Measurements from ENCODE around the gene NEK7.

Gene NEK7

DNA sequence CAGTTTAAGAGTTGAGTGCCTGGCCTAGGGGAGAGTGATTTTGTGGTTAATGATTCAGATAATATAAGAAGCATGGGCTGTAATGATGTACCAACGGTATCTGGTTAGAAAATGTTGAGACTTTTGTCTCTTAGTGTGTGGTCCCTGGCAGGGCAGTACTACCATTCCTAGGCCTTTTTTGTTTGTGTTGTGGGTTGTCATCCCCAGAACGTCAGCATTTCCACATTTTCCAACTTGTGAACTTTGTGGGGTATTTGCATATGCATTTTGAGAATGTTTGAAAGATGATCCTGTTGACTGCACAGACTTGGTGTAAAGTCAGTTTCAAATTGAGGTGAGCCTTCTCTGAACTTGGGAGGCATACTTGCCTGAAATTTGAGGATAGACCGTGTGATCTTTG, 11.4 kb downstream of the NEK7 start:
- H3K4me3 ChIP-seq (ENCODE audit: insufficient read depth, low read depth, low read length, poor library complexity, severe bottlenecking) = peak overlapping the region; percentile 11
- H3K27ac ChIP-seq (ENCODE audit: insufficient read depth, low read length, poor library complexity, severe bottlenecking) = peak overlapping the region; percentile 38
- no peak for DNase-seq

DNA sequence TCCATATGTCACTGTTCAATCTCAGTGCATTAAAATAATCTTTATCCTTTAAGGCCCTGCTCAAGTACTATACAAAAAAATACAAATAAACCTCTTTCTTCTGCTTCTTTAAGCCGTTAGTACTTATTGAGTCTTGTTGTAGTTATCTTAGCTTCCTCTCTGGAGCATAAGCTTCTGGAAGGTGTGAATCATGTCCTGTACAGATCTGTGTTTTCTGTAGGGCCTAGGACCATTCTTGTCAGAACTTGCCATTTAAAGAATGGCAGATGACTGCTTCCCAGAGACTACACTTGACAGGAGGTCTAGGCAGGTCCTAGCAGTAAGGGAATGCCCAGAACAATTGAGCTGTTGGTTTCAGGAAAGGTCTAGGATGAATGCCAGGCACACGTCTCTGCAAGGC, 12.9 kb downstream of the NEK7 start:
- H3K4me3 ChIP-seq (ENCODE audit: insufficient read depth, low read depth, low read length, poor library complexity, severe bottlenecking) = no peak overlapping the region

More for the DNA sequence above, 11.4 kb downstream of the NEK7 start:
- no peaks in the 10 kb centered on the region for H3K27me3 ChIP-seq (replicated peaks; ENCODE audit: control insufficient read depth, insufficient read depth, low read length, poor library complexity, severe bottlenecking)
- H3K36me3 ChIP-seq (ENCODE audit: control insufficient read depth, insufficient read depth, low read length) = no peaks in the 10 kb centered on the region
- H3K4me1 ChIP-seq (ENCODE audit: control insufficient read depth, insufficient read depth, low read length, poor library complexity, severe bottlenecking) = peaks cover 37% of the 10 kb centered on the region
- H3K9me3 ChIP-seq (ENCODE audit: control insufficient read depth, low read length) = no peaks in the 10 kb centered on the region

DNA sequence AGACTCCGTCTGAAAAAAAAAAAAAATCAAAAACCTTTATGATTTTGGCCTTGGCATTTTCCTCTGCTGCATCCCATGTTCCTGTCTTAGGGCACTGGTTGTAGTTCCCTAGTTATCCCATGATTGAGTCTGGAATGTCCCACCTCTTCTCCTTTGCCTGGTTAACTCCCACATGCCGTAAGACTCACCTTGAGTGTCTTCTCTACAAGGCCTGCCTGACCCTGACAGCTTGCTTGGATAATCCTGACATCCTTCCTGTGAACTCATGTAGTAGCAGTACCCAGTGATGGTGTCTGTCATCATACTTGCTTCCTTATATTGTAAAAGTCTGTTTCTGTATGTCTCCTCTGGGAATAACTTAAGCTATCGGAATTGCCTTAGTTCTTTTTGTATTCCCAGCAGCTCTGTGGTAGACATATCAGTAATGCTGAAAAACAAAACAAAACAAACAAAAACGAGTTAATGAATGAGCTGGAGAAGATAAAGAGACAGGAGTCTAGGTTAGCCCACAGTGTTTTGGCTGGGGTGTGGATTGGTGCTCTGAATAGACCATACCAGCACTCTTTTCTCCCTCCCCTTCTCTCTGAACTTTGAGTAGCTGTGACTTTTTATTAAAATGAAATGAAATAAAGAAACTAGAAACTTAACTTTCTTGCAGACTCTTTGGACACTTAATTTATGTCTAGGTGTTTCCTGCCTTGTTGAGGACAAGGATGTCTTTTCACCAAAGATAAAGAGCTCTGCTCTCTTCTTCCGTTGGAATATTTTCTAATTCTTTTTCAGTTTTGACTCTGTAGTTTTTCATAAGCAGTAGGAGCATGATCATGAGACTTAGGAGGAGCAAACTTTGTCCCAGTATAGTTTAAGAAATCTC, 15.1 kb downstream of the NEK7 start:
- Histone ChIP-seq H3K4me1 (ENCODE audit: control insufficient read depth, insufficient read depth, low read length, poor library complexity, severe bottlenecking) (peaks cover 49% of the 10 kb centered on the region), H3K36me3 (ENCODE audit: control insufficient read depth, insufficient read depth, low read length) (no peaks in the 10 kb centered on the region), H3K27ac (ENCODE audit: insufficient read depth, low read length, poor library complexity, severe bottlenecking) (no peak overlapping the region), H3K27me3 (replicated peaks; ENCODE audit: control insufficient read depth, insufficient read depth, low read length, poor library complexity, severe bottlenecking) (no peaks in the 10 kb centered on the region), H3K9me3 (ENCODE audit: control insufficient read depth, low read length) (no peaks in the 10 kb centered on the region), H3K4me3 (ENCODE audit: insufficient read depth, low read depth, low read length, poor library complexity, severe bottlenecking) (no peak overlapping the region)
- DNase-seq = no peak

More for the DNA sequence above, 12.9 kb downstream of the NEK7 start:
- Histone ChIP-seq H3K4me1 (ENCODE audit: control insufficient read depth, insufficient read depth, low read length, poor library complexity, severe bottlenecking) (peaks cover 43% of the 10 kb centered on the region), H3K36me3 (ENCODE audit: control insufficient read depth, insufficient read depth, low read length) (no peaks in the 10 kb centered on the region), H3K27me3 (replicated peaks; ENCODE audit: control insufficient read depth, insufficient read depth, low read length, poor library complexity, severe bottlenecking) (no peaks in the 10 kb centered on the region), H3K27ac (ENCODE audit: insufficient read depth, low read length, poor library complexity, severe bottlenecking) (no peak overlapping the region), H3K9me3 (ENCODE audit: control insufficient read depth, low read length) (no peaks in the 10 kb centered on the region)
- no peak for DNase-seq

DNA sequence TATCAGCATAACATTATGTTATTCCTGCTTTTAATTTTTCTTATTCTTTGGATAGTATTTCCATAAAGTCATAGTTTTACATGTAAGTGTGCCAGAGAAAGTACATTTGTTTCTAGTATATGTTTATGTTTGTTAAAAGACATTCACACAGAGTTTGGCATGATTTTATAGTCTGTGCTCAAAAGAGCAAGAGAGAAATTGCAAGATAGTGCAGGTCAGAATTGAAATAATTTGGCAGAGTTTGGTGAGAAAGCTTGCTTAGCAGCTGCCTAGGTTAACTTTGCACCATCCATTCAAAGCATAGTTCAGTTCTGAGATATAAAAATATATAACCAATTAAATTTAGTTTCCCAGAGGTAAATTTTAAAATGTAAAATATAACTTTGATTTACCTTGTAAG, 17.0 kb downstream of the NEK7 start:
- no peak overlapping the region for H3K4me3 ChIP-seq (ENCODE audit: insufficient read depth, low read depth, low read length, poor library complexity, severe bottlenecking)
- no peak for DNase-seq
- H3K4me1 ChIP-seq (ENCODE audit: control insufficient read depth, insufficient read depth, low read length, poor library complexity, severe bottlenecking) = peaks cover 38% of the 10 kb centered on the region
- H3K9me3 ChIP-seq (ENCODE audit: control insufficient read depth, low read length) = no peaks in the 10 kb centered on the region
- peak overlapping the region; percentile 75 for H3K27ac ChIP-seq (ENCODE audit: insufficient read depth, low read length, poor library complexity, severe bottlenecking)
- no peaks in the 10 kb centered on the region for H3K27me3 ChIP-seq (replicated peaks; ENCODE audit: control insufficient read depth, insufficient read depth, low read length, poor library complexity, severe bottlenecking)
- no peaks in the 10 kb centered on the region for H3K36me3 ChIP-seq (ENCODE audit: control insufficient read depth, insufficient read depth, low read length)

DNA sequence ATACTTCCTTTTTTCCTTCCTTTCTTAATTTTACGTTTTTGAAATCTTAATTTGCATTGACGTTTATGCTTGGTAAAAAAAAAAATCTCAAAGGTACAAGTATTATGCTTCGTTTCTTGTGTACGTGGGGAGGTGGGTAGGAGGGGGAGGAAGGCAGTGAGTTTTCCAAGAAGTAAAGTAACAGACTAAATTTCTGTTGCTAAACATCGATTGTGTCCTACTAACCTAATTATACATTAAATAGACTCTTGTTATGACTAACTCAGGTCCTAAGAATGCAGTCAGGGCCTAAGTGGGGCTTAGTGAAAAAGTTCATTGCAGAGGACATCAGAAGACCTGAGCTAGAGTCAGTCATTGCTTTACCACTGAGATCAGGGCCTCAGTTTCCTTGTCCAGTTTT, 17.5 kb downstream of the NEK7 start:
- H3K4me3 ChIP-seq (ENCODE audit: insufficient read depth, low read depth, low read length, poor library complexity, severe bottlenecking) = peak overlapping the region; percentile 2
- H3K4me1 ChIP-seq (ENCODE audit: control insufficient read depth, insufficient read depth, low read length, poor library complexity, severe bottlenecking) = peaks cover 35% of the 10 kb centered on the region
- H3K36me3 ChIP-seq (ENCODE audit: control insufficient read depth, insufficient read depth, low read length) = no peaks in the 10 kb centered on the region
- no peaks in the 10 kb centered on the region for H3K9me3 ChIP-seq (ENCODE audit: control insufficient read depth, low read length)
- H3K27ac ChIP-seq (ENCODE audit: insufficient read depth, low read length, poor library complexity, severe bottlenecking) = peak overlapping the region; percentile 75
- DNase-seq = no peak
- H3K27me3 ChIP-seq (replicated peaks; ENCODE audit: control insufficient read depth, insufficient read depth, low read length, poor library complexity, severe bottlenecking) = no peaks in the 10 kb centered on the region

DNA sequence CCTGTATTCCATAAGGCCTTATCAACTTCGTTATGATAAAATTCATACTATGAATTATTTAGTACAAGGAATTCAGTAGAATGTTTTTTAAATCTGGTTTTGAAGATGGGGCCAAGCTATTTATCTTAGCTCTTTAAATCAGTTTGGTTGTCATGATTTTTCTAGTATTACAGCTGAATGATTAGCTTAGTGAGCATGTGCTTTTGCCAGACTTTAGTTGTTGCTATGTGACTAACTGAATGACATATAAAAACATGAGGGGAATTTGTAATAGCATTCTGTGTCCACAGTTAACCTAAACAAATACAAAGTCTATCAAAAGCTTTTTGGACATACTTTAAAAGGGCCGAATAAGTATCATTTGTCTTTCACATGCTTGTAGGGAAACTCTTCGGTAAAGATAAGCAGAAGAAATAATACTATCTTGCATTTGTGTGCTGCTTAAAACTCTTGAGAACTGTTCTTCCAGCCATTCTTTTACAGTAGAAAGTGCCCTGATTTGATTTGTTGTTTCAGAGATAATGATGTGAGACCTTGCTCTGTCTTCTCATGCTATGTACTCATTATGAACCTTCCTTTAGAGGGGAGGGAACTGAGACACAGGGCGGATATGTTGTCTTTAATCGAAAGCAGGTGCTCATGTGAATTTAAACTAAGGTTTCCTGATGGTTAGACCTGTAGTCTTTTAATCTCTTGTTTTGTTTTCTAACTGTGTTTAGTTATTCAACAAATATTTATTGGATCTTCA, 18.8 kb downstream of the NEK7 start:
- H3K4me3 ChIP-seq (ENCODE audit: insufficient read depth, low read depth, low read length, poor library complexity, severe bottlenecking) = no peak overlapping the region
- no peak for DNase-seq
- H3K9me3 ChIP-seq (ENCODE audit: control insufficient read depth, low read length) = no peaks in the 10 kb centered on the region
- H3K27ac ChIP-seq (ENCODE audit: insufficient read depth, low read length, poor library complexity, severe bottlenecking) = peak overlapping the region; percentile 75
- no peaks in the 10 kb centered on the region for H3K36me3 ChIP-seq (ENCODE audit: control insufficient read depth, insufficient read depth, low read length)
- peaks cover 39% of the 10 kb centered on the region for H3K4me1 ChIP-seq (ENCODE audit: control insufficient read depth, insufficient read depth, low read length, poor library complexity, severe bottlenecking)
- no peaks in the 10 kb centered on the region for H3K27me3 ChIP-seq (replicated peaks; ENCODE audit: control insufficient read depth, insufficient read depth, low read length, poor library complexity, severe bottlenecking)

DNA sequence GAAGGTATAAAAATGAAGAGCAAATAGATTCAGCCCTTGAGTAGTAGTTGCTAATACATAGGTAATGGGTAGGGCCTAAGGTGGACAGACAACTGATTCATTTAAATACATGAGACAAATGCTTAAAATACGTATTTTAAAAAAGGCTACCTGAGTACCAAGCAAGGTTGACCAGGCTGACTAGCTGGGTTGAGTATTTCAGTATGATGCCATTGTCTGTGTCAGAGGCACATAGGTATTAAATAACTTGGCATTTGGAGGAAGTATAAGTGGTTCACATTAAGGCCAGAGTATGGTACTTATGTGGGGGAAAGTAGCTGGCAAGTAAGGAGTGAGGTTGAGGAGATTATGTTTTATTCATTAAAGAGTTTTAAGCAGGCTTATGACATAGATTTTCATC, 19.4 kb downstream of the NEK7 start:
- H3K9me3 ChIP-seq (ENCODE audit: control insufficient read depth, low read length) = no peaks in the 10 kb centered on the region
- H3K36me3 ChIP-seq (ENCODE audit: control insufficient read depth, insufficient read depth, low read length) = no peaks in the 10 kb centered on the region
- DNase-seq = no peak
- H3K4me3 ChIP-seq (ENCODE audit: insufficient read depth, low read depth, low read length, poor library complexity, severe bottlenecking) = no peak overlapping the region
- peaks cover 45% of the 10 kb centered on the region for H3K4me1 ChIP-seq (ENCODE audit: control insufficient read depth, insufficient read depth, low read length, poor library complexity, severe bottlenecking)
- H3K27me3 ChIP-seq (replicated peaks; ENCODE audit: control insufficient read depth, insufficient read depth, low read length, poor library complexity, severe bottlenecking) = no peaks in the 10 kb centered on the region
- peak overlapping the region; percentile 75 for H3K27ac ChIP-seq (ENCODE audit: insufficient read depth, low read length, poor library complexity, severe bottlenecking)

DNA sequence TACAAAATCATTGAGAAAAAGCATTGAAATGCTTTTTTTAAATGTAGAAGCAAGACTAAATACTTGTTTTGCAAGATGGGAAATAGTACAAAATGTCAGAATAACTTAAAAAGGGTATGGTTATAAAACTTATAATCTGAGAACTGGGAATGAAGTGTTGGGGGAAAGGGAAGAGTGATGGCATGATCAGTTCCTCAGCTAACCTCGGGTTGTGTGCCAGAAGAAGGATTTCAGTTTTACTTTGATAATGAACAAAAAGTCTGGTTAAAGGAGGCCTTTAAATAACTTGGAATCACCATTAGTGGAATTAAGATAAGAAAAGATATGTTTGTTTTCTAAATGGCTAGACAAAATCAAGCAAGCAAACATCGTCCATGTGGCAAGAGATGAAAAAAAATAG, 20.7 kb downstream of the NEK7 start:
- H3K4me1 ChIP-seq (ENCODE audit: control insufficient read depth, insufficient read depth, low read length, poor library complexity, severe bottlenecking) = peaks cover 53% of the 10 kb centered on the region
- peak overlapping the region; percentile 50 for H3K27ac ChIP-seq (ENCODE audit: insufficient read depth, low read length, poor library complexity, severe bottlenecking)
- no peak for DNase-seq

DNA sequence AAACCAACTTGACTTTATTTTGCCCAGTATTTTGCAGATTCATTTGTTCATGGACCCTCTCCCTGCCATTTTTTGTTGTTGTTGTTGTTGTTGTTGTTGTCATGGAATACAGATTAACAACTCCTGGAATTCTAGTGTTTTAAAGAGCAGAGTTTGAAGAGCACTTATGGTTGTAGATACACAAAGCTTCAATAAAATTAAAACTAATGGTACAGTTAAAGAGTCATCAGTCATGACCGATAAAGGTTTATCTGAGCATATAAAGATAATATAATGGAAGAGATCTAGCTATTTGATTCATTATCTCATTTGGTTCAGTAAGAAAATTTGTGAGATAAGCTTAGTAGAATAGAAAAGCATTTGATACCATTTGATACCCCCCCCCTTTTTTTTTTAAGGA, 21.8 kb downstream of the NEK7 start:
- peaks cover 50% of the 10 kb centered on the region for H3K4me1 ChIP-seq (ENCODE audit: control insufficient read depth, insufficient read depth, low read length, poor library complexity, severe bottlenecking)
- H3K4me3 ChIP-seq (ENCODE audit: insufficient read depth, low read depth, low read length, poor library complexity, severe bottlenecking) = no peak overlapping the region
- H3K27ac ChIP-seq (ENCODE audit: insufficient read depth, low read length, poor library complexity, severe bottlenecking) = no peak overlapping the region
- H3K36me3 ChIP-seq (ENCODE audit: control insufficient read depth, insufficient read depth, low read length) = no peaks in the 10 kb centered on the region
- H3K27me3 ChIP-seq (replicated peaks; ENCODE audit: control insufficient read depth, insufficient read depth, low read length, poor library complexity, severe bottlenecking) = no peaks in the 10 kb centered on the region
- no peaks in the 10 kb centered on the region for H3K9me3 ChIP-seq (ENCODE audit: control insufficient read depth, low read length)
- no peak for DNase-seq

More for the DNA sequence above, 20.7 kb downstream of the NEK7 start:
- H3K36me3 ChIP-seq (ENCODE audit: control insufficient read depth, insufficient read depth, low read length) = no peaks in the 10 kb centered on the region
- H3K4me3 ChIP-seq (ENCODE audit: insufficient read depth, low read depth, low read length, poor library complexity, severe bottlenecking) = no peak overlapping the region
- no peaks in the 10 kb centered on the region for H3K9me3 ChIP-seq (ENCODE audit: control insufficient read depth, low read length)
- no peaks in the 10 kb centered on the region for H3K27me3 ChIP-seq (replicated peaks; ENCODE audit: control insufficient read depth, insufficient read depth, low read length, poor library complexity, severe bottlenecking)

DNA sequence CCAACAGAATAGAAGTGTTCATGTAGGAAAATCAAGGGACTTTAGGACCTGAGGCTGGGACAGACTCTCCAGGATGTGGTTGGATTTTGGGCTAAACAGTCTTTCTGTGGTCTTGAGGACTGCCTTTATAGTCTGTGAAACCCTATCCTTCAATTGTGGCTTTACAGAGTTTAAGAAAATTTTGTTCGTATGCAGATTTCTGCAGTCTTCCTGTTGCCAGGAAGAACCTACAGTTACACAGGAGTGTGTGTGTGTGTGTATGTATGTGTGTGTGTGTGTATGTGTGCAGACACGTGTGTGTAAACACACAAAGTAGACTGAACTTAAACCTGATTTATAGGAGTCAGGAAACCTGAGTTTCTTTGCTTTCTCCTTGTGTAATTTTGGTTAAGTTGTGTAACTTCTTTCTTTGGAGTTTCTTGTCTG, 22.8 kb downstream of the NEK7 start:
- H3K4me3 ChIP-seq (ENCODE audit: insufficient read depth, low read depth, low read length, poor library complexity, severe bottlenecking) = no peak overlapping the region
- no peak for DNase-seq
- no peaks in the 10 kb centered on the region for H3K36me3 ChIP-seq (ENCODE audit: control insufficient read depth, insufficient read depth, low read length)
- no peaks in the 10 kb centered on the region for H3K27me3 ChIP-seq (replicated peaks; ENCODE audit: control insufficient read depth, insufficient read depth, low read length, poor library complexity, severe bottlenecking)
- no peaks in the 10 kb centered on the region for H3K9me3 ChIP-seq (ENCODE audit: control insufficient read depth, low read length)
- H3K27ac ChIP-seq (ENCODE audit: insufficient read depth, low read length, poor library complexity, severe bottlenecking) = peak overlapping the region; percentile 48
- H3K4me1 ChIP-seq (ENCODE audit: control insufficient read depth, insufficient read depth, low read length, poor library complexity, severe bottlenecking) = peaks cover 45% of the 10 kb centered on the region

Data from effector memory CD4-positive, alpha-beta T cell (primary cell).